Measurements from ENCODE around the gene BAZ2A.
A peak's percentile ranks its signal among the peaks of the same experiment; 100 is the strongest.
"Not testable (repeated sequence)": the region's sequence is repeated elsewhere in the genome, so short reads cannot be mapped to it uniquely, and the experiment has no call there.

BAZ2A gene

GRCh38 chr12:56630180-56630632 is at the start of gene BAZ2A:
TSS of gene BAZ2A (minus strand) at chr12:56630326. CDS start at chr12:56617530, 12,796 bp downstream.
- peak; percentile 38 for DNase-seq

GRCh38 chr12:56678852-56679251 is 48.7 kb upstream of the BAZ2A start:
- DNase-seq = no peak

GRCh38 chr12:56677680-56678079 is 47.6 kb upstream of the BAZ2A start:
- DNase-seq = no peak

- no peak for DNase-seq
Observed at GRCh38 chr12:56676851-56677580, 46.9 kb upstream of the BAZ2A start.

DNA sequence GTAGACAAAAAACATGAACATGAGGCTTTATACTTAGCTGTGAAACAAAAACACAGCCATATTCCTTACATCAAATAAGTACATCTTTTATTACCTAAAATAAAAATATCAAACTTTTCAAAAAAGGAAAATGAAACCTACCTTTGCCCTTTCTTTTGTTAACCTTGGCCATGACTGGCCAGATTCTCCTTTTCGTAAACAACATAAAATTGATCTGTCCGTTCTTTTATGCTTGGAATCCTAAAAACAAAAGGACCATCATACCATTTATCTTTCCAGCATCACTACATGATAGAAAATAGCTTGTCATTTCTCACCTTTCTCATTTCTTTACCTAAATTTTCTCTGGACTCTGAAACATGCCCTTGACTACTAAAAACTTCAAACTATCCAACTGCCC is 41.5 kb upstream of the BAZ2A start:
- no peak for DNase-seq

GRCh38 chr12:56670836-56671235 is 40.7 kb upstream of the BAZ2A start:
- no peak for DNase-seq

DNA sequence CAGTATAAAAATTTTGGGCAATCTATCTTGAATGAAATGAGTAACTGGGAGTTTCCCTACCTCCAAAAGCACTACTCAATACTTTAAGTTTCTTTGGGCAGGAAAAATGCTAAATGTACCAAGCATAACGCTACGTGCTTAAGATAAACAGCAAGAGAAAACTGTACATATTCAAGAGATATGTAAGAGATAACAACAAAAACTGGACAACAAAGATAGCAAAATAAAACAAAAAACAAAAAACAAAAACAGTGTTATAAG is 38.0 kb upstream of the BAZ2A start:
- DNase-seq = no peak

- no peak for DNase-seq
Observed at GRCh38 chr12:56661979-56662638, 32.0 kb upstream of the BAZ2A start.

- no peak for DNase-seq
Observed at GRCh38 chr12:56661560-56661959, 31.4 kb upstream of the BAZ2A start.

GRCh38 chr12:56658921-56659320 is 28.8 kb upstream of the BAZ2A start:
- DNase-seq = no peak

- no peak for DNase-seq
Observed at GRCh38 chr12:56657416-56658379, 27.6 kb upstream of the BAZ2A start.

GRCh38 chr12:56653781-56654180 is 23.7 kb upstream of the BAZ2A start:
- DNase-seq = not testable (repeated sequence)

DNA sequence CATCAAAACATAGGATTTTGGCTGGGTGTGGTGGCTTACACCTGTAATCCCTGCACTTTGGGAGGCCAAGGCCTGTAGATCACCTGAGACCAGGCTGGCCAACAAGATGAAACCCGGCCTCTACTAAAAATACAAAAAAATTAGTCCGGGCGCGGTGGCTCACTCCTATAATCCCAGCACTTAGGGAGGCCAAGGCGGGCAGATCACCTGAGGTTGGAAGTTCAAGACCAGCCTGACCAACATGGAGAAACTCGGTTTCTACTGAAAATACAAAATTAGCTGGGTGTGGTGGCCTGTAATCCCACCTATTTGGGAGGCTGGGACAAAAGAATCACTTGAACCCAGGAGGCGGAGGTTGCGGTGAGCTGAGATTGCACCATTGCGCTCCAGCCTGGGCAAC is 17.9 kb upstream of the BAZ2A start:
- DNase-seq = not testable (repeated sequence)

DNA sequence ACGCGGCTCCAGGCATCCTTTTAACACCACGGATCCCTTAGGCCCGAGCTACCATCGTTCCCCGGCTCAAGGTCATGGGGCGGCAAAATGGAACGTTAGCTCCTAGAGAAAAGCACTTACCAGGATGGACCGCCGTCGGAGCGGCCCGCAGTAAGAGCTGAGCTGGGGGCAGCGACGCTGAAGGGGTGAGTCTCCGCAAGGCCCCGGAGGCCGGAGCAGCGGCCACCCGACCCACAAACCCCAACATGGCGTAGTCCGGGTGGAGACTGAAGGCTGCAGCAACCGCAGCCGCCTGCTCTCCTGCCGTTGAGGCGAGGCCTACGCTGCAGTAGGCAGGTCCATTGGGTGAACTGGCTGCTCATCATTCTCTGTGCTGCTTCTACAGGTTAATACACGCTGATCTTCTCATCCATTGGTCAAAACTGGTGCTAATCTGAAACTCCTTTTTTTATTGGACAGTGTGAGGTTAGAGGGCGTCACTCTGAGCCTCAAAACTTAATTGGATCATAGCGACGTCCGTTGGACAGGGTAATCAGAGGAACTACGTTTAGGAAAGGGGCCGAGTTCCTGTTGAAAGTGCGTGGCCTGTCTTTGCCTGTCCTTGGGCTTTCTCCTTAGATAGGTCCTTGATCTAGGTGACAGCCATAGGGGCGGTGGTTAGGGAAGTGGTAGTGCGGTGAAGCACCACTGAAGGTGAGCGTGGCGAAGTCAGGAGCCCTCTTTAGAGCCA is 15.8 kb upstream of the BAZ2A start, which contains the start of gene ATP5F1B:
Gene ATP5F1B, minus strand, starts transcription at position 268 of the 730 bp plus-strand sequence. Its CDS starts 21 bp downstream, at position 247.
- peak; percentile 96 for DNase-seq

DNA sequence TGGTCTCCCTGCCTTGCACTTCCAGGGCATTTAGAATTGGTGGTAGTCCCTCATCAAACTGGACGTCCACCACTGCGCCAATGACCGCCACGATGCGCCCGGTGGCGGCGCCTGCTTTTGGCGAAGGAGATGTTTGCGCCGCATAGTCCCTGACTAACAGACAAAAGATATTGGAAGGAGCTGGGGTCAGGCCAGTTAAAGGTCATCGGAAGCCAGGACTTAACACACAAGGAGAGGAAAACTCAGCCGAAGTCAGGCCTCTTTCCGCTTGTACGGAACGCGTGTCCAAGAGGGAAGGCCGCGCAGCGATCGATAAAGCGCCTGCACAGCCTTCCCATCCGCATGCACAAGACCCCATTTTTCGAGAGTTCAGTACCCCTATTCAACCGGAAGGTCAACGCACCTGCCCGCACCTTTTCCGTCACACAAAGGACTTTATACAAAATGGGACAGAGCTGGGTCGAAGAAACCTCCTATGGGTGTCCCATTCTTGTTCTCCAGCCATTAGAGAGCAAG is 15.1 kb upstream of the BAZ2A start:
- DNase-seq = no peak

- no peak for DNase-seq
Observed at GRCh38 chr12:56644654-56645053, 14.5 kb upstream of the BAZ2A start.

GRCh38 chr12:56641219-56641618 is 11.1 kb upstream of the BAZ2A start:
- DNase-seq = no peak

- no peak for DNase-seq
Observed at GRCh38 chr12:56637621-56638020, 7.5 kb upstream of the BAZ2A start.

GRCh38 chr12:56636675-56637540 is 6.8 kb upstream of the BAZ2A start:
- DNase-seq = peak; percentile 96

GRCh38 chr12:56635806-56636674 is 5.9 kb upstream of the BAZ2A start:
- peak; percentile 33 for DNase-seq

Measured in NCI-H1092 (cell line).